ENCODE measurements around the gene ZSWIM7.

ZSWIM7 gene

GRCh38 chr17:16002708-16003260, 3.3 kb upstream of the ZSWIM7 start:
- TF ChIP-seq EGR1 (IDR thresholded peaks at IDR 0.05) (no peak), FOXM1 (IDR thresholded peaks at IDR 0.05; ENCODE audit: borderline replicate concordance, low read depth) (no peak), EP300 (IDR thresholded peaks at IDR 0.05; ENCODE audit: borderline replicate concordance) (no peak), TEAD4 (IDR thresholded peaks at IDR 0.05) (no peak), TAF1 (IDR thresholded peaks at IDR 0.05; ENCODE audit: low read depth) (no peak), NFIC (IDR thresholded peaks at IDR 0.05) (no peak), MAX (IDR thresholded peaks at IDR 0.05) (no peak), RAD21 (IDR thresholded peaks at IDR 0.05; ENCODE audit: low read depth) (no peak), CREB1 (IDR thresholded peaks at IDR 0.05; ENCODE audit: low read depth) (no peak), CEBPB (IDR thresholded peaks at IDR 0.05) (no peak), TCF12 (IDR thresholded peaks at IDR 0.05; ENCODE audit: low read depth) (no peak), YY1 (IDR thresholded peaks at IDR 0.05; ENCODE audit: low read depth) (no peak), ZBTB7A (IDR thresholded peaks at IDR 0.05; ENCODE audit: low read depth) (no peak)
- TF ChIP-seq, protein P1, sequence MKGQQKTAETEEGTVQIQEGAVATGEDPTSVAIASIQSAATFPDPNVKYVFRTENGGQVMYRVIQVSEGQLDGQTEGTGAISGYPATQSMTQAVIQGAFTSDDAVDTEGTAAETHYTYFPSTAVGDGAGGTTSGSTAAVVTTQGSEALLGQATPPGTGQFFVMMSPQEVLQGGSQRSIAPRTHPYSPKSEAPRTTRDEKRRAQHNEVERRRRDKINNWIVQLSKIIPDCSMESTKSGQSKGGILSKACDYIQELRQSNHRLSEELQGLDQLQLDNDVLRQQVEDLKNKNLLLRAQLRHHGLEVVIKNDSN (IDR thresholded peaks at IDR 0.05) = no peak
- TF ChIP-seq, protein P2, sequence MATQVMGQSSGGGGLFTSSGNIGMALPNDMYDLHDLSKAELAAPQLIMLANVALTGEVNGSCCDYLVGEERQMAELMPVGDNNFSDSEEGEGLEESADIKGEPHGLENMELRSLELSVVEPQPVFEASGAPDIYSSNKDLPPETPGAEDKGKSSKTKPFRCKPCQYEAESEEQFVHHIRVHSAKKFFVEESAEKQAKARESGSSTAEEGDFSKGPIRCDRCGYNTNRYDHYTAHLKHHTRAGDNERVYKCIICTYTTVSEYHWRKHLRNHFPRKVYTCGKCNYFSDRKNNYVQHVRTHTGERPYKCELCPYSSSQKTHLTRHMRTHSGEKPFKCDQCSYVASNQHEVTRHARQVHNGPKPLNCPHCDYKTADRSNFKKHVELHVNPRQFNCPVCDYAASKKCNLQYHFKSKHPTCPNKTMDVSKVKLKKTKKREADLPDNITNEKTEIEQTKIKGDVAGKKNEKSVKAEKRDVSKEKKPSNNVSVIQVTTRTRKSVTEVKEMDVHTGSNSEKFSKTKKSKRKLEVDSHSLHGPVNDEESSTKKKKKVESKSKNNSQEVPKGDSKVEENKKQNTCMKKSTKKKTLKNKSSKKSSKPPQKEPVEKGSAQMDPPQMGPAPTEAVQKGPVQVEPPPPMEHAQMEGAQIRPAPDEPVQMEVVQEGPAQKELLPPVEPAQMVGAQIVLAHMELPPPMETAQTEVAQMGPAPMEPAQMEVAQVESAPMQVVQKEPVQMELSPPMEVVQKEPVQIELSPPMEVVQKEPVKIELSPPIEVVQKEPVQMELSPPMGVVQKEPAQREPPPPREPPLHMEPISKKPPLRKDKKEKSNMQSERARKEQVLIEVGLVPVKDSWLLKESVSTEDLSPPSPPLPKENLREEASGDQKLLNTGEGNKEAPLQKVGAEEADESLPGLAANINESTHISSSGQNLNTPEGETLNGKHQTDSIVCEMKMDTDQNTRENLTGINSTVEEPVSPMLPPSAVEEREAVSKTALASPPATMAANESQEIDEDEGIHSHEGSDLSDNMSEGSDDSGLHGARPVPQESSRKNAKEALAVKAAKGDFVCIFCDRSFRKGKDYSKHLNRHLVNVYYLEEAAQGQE (IDR thresholded peaks at IDR 0.05; ENCODE audit: low read depth) = no peak

GRCh38 chr17:16001226-16001897, 1.9 kb upstream of the ZSWIM7 start:
- no peak for TF ChIP-seq CEBPB (IDR thresholded peaks at IDR 0.05)
- no peak for TF ChIP-seq EP300 (IDR thresholded peaks at IDR 0.05; ENCODE audit: borderline replicate concordance)
- TF ChIP-seq CREB1 (IDR thresholded peaks at IDR 0.05; ENCODE audit: low read depth) = no peak
- no peak for TF ChIP-seq TCF12 (IDR thresholded peaks at IDR 0.05; ENCODE audit: low read depth)
- TF ChIP-seq, protein P2 (IDR thresholded peaks at IDR 0.05; ENCODE audit: low read depth) = no peak
- no peak for TF ChIP-seq ZBTB7A (IDR thresholded peaks at IDR 0.05; ENCODE audit: low read depth)
- TF ChIP-seq, protein P1 (IDR thresholded peaks at IDR 0.05) = no peak
- TF ChIP-seq TEAD4 (IDR thresholded peaks at IDR 0.05) = no peak
- TF ChIP-seq FOXM1 (IDR thresholded peaks at IDR 0.05; ENCODE audit: borderline replicate concordance, low read depth) = no peak
- TF ChIP-seq YY1 (IDR thresholded peaks at IDR 0.05; ENCODE audit: low read depth) = no peak
- no peak for TF ChIP-seq MAX (IDR thresholded peaks at IDR 0.05)
- TF ChIP-seq RAD21 (IDR thresholded peaks at IDR 0.05; ENCODE audit: low read depth) = no peak
- no peak for TF ChIP-seq NFIC (IDR thresholded peaks at IDR 0.05)
- TF ChIP-seq EGR1 (IDR thresholded peaks at IDR 0.05) = no peak
- TF ChIP-seq TAF1 (IDR thresholded peaks at IDR 0.05; ENCODE audit: low read depth) = no peak

DNA sequence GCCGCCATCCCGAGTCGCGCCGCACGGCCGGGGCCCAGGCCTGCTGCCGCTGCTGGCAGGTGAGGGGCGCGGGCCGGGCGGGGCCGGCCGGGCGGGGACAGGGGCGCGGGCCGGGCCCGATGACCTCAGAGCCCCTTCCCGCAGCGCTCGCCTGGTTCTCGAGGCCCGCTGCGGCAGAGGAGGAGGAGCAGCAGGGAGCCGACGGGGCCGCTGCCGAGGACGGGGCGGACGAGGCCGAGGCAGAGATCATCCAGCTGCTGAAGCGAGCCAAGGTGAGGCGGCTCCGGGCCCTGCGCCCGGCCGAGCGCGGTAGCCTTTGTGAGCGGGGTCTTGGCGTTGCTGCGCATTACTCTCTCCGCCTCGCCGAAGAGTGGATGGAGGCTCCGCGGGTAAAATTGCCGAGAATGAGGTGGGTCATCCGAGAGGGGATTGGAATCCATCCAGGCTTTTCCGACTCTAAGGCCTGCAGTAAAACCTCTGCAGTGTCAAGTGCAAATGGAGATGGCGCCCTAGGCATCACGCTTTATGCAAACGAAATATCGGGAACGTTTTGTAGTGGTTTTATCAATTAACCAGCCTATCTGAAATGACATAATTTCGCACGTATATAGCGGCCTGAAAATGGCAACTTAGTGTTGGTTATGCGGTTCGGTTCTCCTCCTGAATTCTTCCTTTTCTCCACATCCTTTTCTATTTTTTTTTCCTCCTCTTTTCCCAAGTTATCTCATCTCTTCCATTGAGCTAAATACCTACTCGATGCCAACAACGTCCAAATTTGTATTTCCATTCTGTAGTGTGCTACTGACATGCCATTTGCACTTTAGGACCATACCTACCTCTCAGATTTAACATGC, 697 bp upstream of the ZSWIM7 start:
- TF ChIP-seq TAF1 (IDR thresholded peaks at IDR 0.05; ENCODE audit: low read depth) = no peak
- TF ChIP-seq, protein P2 (IDR thresholded peaks at IDR 0.05; ENCODE audit: low read depth) = no peak
- no peak for TF ChIP-seq EGR1 (IDR thresholded peaks at IDR 0.05)
- TF ChIP-seq ZBTB7A (IDR thresholded peaks at IDR 0.05; ENCODE audit: low read depth) = no peak
- no peak for TF ChIP-seq TCF12 (IDR thresholded peaks at IDR 0.05; ENCODE audit: low read depth)
- TF ChIP-seq MAX (IDR thresholded peaks at IDR 0.05) = no peak
- no peak for TF ChIP-seq TEAD4 (IDR thresholded peaks at IDR 0.05)
- no peak for TF ChIP-seq NFIC (IDR thresholded peaks at IDR 0.05)
- TF ChIP-seq EP300 (IDR thresholded peaks at IDR 0.05; ENCODE audit: borderline replicate concordance) = no peak
- no peak for TF ChIP-seq FOXM1 (IDR thresholded peaks at IDR 0.05; ENCODE audit: borderline replicate concordance, low read depth)
- no peak for TF ChIP-seq CEBPB (IDR thresholded peaks at IDR 0.05)

Data from Ishikawa (cell line).